CD14-positive monocyte (primary cell): ENCODE results near the gene SYT2. TPM values are rescaled to one million over a fixed set of nuclear protein-coding genes. Genes with fewer than 3 reads are reported as not detected.
A peak's percentile ranks its signal among the peaks of the same experiment; 100 is the strongest.
"Not testable (repeated sequence)": the region's sequence is repeated elsewhere in the genome, so short reads cannot be mapped to it uniquely, and the experiment has no call there.

Experiments used
- DNase-seq, 3 donors: peaks; one replicate each; pipeline ENCODE4 v3.0.0-alpha.2; 2011 to 2022
- H2AFZ ChIP-seq: 2 replicates; pipeline ENCODE4 v1.6.0; 2012; ENCODE audit warnings: mild to moderate bottlenecking, low read depth, low read length, inconsistent platforms; ENCODE audit not compliant: insufficient read depth, poor library complexity, severe bottlenecking
- H3K27ac ChIP-seq, 2 donors: 1 replicate in 1 of 2; 2 replicates in 1 of 2; pipeline ENCODE4 v1.5.1; 2012 to 2013; ENCODE audit warnings: low read length in 2 of 2, control low read depth in 1 of 2, inconsistent platforms in 1 of 2, low read depth in 1 of 2, mild to moderate bottlenecking in 1 of 2
- H3K27me3 ChIP-seq, 2 donors: one replicate each; pipeline versions ENCODE4 v1.6.0 to v1.6.1; 2011 to 2013; ENCODE audit warnings: low read length in 2 of 2; ENCODE audit not compliant: control insufficient read depth in 2 of 2, insufficient read depth in 2 of 2
- H3K36me3 ChIP-seq, 2 donors: replicated peaks in 1 of 2; 1 replicate in 1 of 2; 2 replicates in 1 of 2; pipeline versions ENCODE4 v1.5.1 to v1.6.1; 2012 to 2013; ENCODE audit warnings: low read length in 2 of 2, control low read depth in 1 of 2, inconsistent platforms in 1 of 2, mild to moderate bottlenecking in 1 of 2; ENCODE audit not compliant: insufficient read depth in 2 of 2, control insufficient read depth in 1 of 2
- H3K4me1 ChIP-seq, 2 donors: 1 replicate in 1 of 2; 2 replicates in 1 of 2; pipeline versions ENCODE4 v1.5.1 to v1.6.1; 2012 to 2013; ENCODE audit warnings: low read length in 2 of 2, control low read depth in 1 of 2, inconsistent platforms in 1 of 2, mild to moderate bottlenecking in 1 of 2, moderate library complexity in 1 of 2; ENCODE audit not compliant: insufficient read depth in 2 of 2, control insufficient read depth in 1 of 2
- H3K4me2 ChIP-seq: replicated peaks from 2 replicates; pipeline ENCODE3; 2012; ENCODE audit warnings: low read length, moderate library complexity, mild to moderate bottlenecking; ENCODE audit not compliant: poor library complexity, severe bottlenecking; ENCODE audit errors: extremely low read depth
- H3K4me3 ChIP-seq, 3 experiments: fragments of 200-600 bp in 1 of 3; sonication (generic) in 1 of 3; replicated peaks in 1 of 3; 1 replicate in 2 of 3; 2 replicates in 1 of 3; pipeline ENCODE4 v1.5.1; 2011 to 2013; ENCODE audit warnings: low read length in 3 of 3, mild to moderate bottlenecking in 3 of 3, control low read depth in 2 of 3, low read depth in 2 of 3, inconsistent platforms in 1 of 3, moderate library complexity in 1 of 3
- H3K79me2 ChIP-seq: 2 replicates; pipeline ENCODE4 v1.6.0; 2012; ENCODE audit warnings: mild to moderate bottlenecking, control low read depth, inconsistent platforms, low read length, moderate library complexity; ENCODE audit not compliant: insufficient read depth
- H3K9ac ChIP-seq: 2 replicates; pipeline ENCODE4 v1.6.0; 2017; ENCODE audit warnings: low read length, mild to moderate bottlenecking; ENCODE audit not compliant: insufficient read depth, poor library complexity, severe bottlenecking
- H3K9me3 ChIP-seq, 2 donors: replicated peaks in 1 of 2; 1 replicate in 1 of 2; 2 replicates in 1 of 2; pipeline versions ENCODE4 v1.5.1 to v1.6.1; 2012 to 2013; ENCODE audit warnings: low read length in 2 of 2, control low read depth in 1 of 2; ENCODE audit not compliant: control insufficient read depth in 1 of 2, insufficient read depth in 1 of 2
- H4K20me1 ChIP-seq: 2 replicates; pipeline ENCODE4 v1.6.0; 2012; ENCODE audit warnings: mild to moderate bottlenecking, low read length, control low read depth, moderate library complexity; ENCODE audit not compliant: insufficient read depth
- H3K27ac Mint-ChIP-seq, 7 donors: one replicate each; pipeline ENCODE4 v1.8.0; 2020; ENCODE audit warnings: mild to moderate bottlenecking in 7 of 7, mixed read lengths in 7 of 7, moderate library complexity in 6 of 7, inconsistent platforms in 2 of 7
- H3K27me3 Mint-ChIP-seq, 3 donors: one replicate each; pipeline ENCODE4 v1.8.0; 2021 to 2022; ENCODE audit warnings: low read depth in 3 of 3, mild to moderate bottlenecking in 3 of 3, mixed read lengths in 3 of 3, moderate library complexity in 3 of 3, inconsistent platforms in 1 of 3
- H3K36me3 Mint-ChIP-seq, 2 donors: one replicate each; pipeline ENCODE4 v1.8.0; 2020; ENCODE audit warnings: mixed read lengths in 2 of 2, inconsistent platforms in 1 of 2, mild to moderate bottlenecking in 1 of 2
- H3K4me1 Mint-ChIP-seq: one replicate; pipeline ENCODE4 v1.8.0; 2020; ENCODE audit warnings: mild to moderate bottlenecking, mixed read lengths
- H3K4me3 Mint-ChIP-seq, 2 donors: one replicate each; pipeline ENCODE4 v1.8.0; 2020; ENCODE audit warnings: mild to moderate bottlenecking in 2 of 2, mixed read lengths in 2 of 2, moderate library complexity in 1 of 2
- H3K9me3 Mint-ChIP-seq, 7 donors: one replicate each; pipeline ENCODE4 v1.8.0; 2020 to 2022; ENCODE audit warnings: mixed read lengths in 7 of 7, mild to moderate bottlenecking in 6 of 7, moderate library complexity in 6 of 7, inconsistent platforms in 2 of 7
- CTCF ChIP-seq: fragments of 200-600 bp; IDR thresholded peaks from one replicate; pipeline ENCODE4 v1.8.0; 2022; ENCODE audit warnings: antibody characterized with exemption, mild to moderate bottlenecking
- WGBS: methylation state at CpG from one replicate; pipeline ENCODE4 v1.1.5; 2013; ENCODE audit warnings: missing lambda C conversion rate; ENCODE audit not compliant: insufficient coverage; 5-methylcytosine and 5-hydroxymethylcytosine counted together
- intact Hi-C, 2 donors: fragments of 100-400 bp; cut with micrococcal nuclease; formaldehyde crosslinking; loops; one replicate each; pipeline versions ENCODE4 v1.15.0 to v1.15.1; 2023
- polyA plus RNA-seq, 3 donors: library from polyadenylated mRNA; depleted of rRNA in 1 of 3; unstranded in 2 of 3; stranded (reverse) in 1 of 3; fragments of 300-500 nt in 2 of 3; fragments of >200 nt in 1 of 3; fragmentation: Illumina TruSeq in 2 of 3; gene quantifications; 1 replicate in 2 of 3; 2 replicates in 1 of 3; pipeline ENCODE4 v1.2.3, GENCODE V29; 2012 to 2021

SYT2 gene
- polyA plus RNA-seq, 3 donors = not detected

- Mint-ChIP-seq H3K4me1 (peaks cover 46% of the 10 kb centered on the region), H3K27ac (peak overlapping the region in 2 of 7 donors; percentile 42 to 51), H3K4me3 (peak overlapping the region in 1 of 2 donors; percentile 79), H3K36me3 (peaks cover 0 to 5% of the 10 kb centered on the region in 2 donors), H3K27me3 (peaks cover 47 to 84% (median 76%) of the 10 kb centered on the region in 3 donors), H3K9me3 (peaks cover 0 to 16% (median 4%) of the 10 kb centered on the region in 7 donors)
- 87% methylated on average over 7 of the region's 7 CpGs for WGBS
- Histone ChIP-seq H4K20me1 (peaks cover 95% of the 10 kb centered on the region), H3K9ac (no peak overlapping the region), H2AFZ (no peak overlapping the region), H3K4me1 (peaks cover 30 to 34% of the 10 kb centered on the region in 2 donors), H3K4me2 (peak overlapping the region; percentile 11), H3K79me2 (no peaks in the 10 kb centered on the region), H3K27me3 (peaks cover 70 to 95% of the 10 kb centered on the region in 2 donors), H3K9me3 (peaks cover 5 to 36% of the 10 kb centered on the region in 2 donors), H3K36me3 (no peaks in the 10 kb centered on the region), H3K4me3 (peak overlapping the region in 1 of 3 experiments; percentile 14), H3K27ac (no peak overlapping the region)
- TF ChIP-seq CTCF = no peak
- DNase-seq = no peak
- intact Hi-C loops = loop anchor here in 1 of 2 donors (5.0 kb wide), 1 partner anchor 146 kb away; no protein-coding TSS in a partner anchor
These were observed 81.5 kb downstream of the SYT2 start for GRCh38 chr1:202628646-202629215.

- H4K20me1 ChIP-seq = peaks cover 94% of the 10 kb centered on the region
- no peak overlapping the region for H3K27ac ChIP-seq
- TF ChIP-seq CTCF = no peak
- H3K27ac Mint-ChIP-seq = no peak overlapping the region
- peak overlapping the region in 1 of 2 donors; percentile 79 for H3K4me3 Mint-ChIP-seq
- H3K36me3 Mint-ChIP-seq = peaks cover 0 to 5% of the 10 kb centered on the region in 2 donors
- H3K4me2 ChIP-seq = no peak overlapping the region
- intact Hi-C loops = loop anchor here in 1 of 2 donors (5.0 kb wide), 1 partner anchor 146 kb away; no protein-coding TSS in a partner anchor
- no peaks in the 10 kb centered on the region for H3K36me3 ChIP-seq
- WGBS = 100% methylated on average over 5 of the region's 13 CpGs
- peaks cover 30 to 34% of the 10 kb centered on the region in 2 donors for H3K4me1 ChIP-seq
- H3K9ac ChIP-seq = no peak overlapping the region
- H3K9me3 ChIP-seq = peaks cover 5 to 36% of the 10 kb centered on the region in 2 donors
- H3K9me3 Mint-ChIP-seq = peaks cover 0 to 19% (median 4%) of the 10 kb centered on the region in 7 donors
- peaks cover 40 to 76% (median 69%) of the 10 kb centered on the region in 3 donors for H3K27me3 Mint-ChIP-seq
- peaks cover 46% of the 10 kb centered on the region for H3K4me1 Mint-ChIP-seq
- H3K27me3 ChIP-seq = peaks cover 69 to 95% of the 10 kb centered on the region in 2 donors
- H3K4me3 ChIP-seq = no peak overlapping the region
- no peak overlapping the region for H2AFZ ChIP-seq
- H3K79me2 ChIP-seq = no peaks in the 10 kb centered on the region
- no peak for DNase-seq
These were observed 82.3 kb downstream of the SYT2 start for GRCh38 chr1:202627841-202628565.

GRCh38 chr1:202627036-202627435, 83.2 kb downstream of the SYT2 start:
- H3K4me2 ChIP-seq = not testable (repeated sequence)
- intact Hi-C loops = loop anchor here in 1 of 2 donors (5.0 kb wide), 1 partner anchor 145 kb away; no protein-coding TSS in a partner anchor

More at GRCh38 chr1:202627036-202627435, 83.2 kb downstream of the SYT2 start:
- not testable (repeated sequence) for H2AFZ ChIP-seq, H3K36me3 ChIP-seq, H3K79me2 ChIP-seq, H3K4me3 ChIP-seq, H3K9ac ChIP-seq, H3K27ac ChIP-seq, H3K36me3 Mint-ChIP-seq, DNase-seq, H3K27ac Mint-ChIP-seq
- peaks cover 95% of the 10 kb centered on the region for H4K20me1 ChIP-seq
- Mint-ChIP-seq H3K4me1 (peaks cover 44% of the 10 kb centered on the region), H3K9me3 (peaks cover 0 to 15% (median 2%) of the 10 kb centered on the region in 7 donors), H3K27me3 (peaks cover 30 to 69% (median 67%) of the 10 kb centered on the region in 3 donors), H3K4me3 (peak overlapping the region in 1 of 2 donors; percentile 79)
- H3K27me3 ChIP-seq = peaks cover 69 to 95% of the 10 kb centered on the region in 2 donors
- H3K4me1 ChIP-seq = peaks cover 30 to 34% of the 10 kb centered on the region in 2 donors
- WGBS = 84% methylated on average over 4 of the region's 7 CpGs
- H3K9me3 ChIP-seq = peaks cover 5 to 38% of the 10 kb centered on the region in 2 donors
